ENCODE results near the gene KIF14. TPM values are rescaled to one million over a fixed set of nuclear protein-coding genes. Genes with fewer than 3 reads are reported as not detected.

Gene KIF14
- polyA plus RNA-seq, 3 donors: 0.03 to 0.18 (median 0.05) TPM

DNA sequence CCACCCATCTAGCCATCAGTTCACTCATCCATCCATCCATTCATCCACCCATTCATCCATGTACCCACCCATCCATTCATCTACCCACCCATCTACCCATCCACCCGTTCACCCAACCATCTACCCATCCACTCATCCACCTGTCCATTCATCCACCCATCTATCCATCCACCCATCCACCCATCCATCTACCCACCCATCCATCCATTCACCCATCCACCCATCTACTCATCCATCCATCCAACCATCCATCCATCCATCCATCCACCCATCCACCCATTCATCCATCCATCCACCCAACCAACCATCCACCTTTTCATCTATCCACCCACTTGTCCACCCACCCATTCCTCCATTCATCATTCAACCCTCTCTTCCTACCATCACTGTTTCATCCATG, 80.3 kb downstream of the KIF14 start:
- Mint-ChIP-seq H3K36me3 (no peaks in the 10 kb centered on the region), H3K9me3 (peaks cover 0 to 5% (median 0%) of the 10 kb centered on the region in 7 donors), H3K4me1 (peaks cover 2% of the 10 kb centered on the region), H3K27me3 (ENCODE audit: low read depth in 3 of 3) (peaks cover 0 to 4% (median 2%) of the 10 kb centered on the region in 3 donors), H3K4me3 (no peak overlapping the region), H3K27ac (no peak overlapping the region)
- 83% methylated on average over 1 of the region's 1 CpG for WGBS (ENCODE audit: insufficient coverage)
- Histone ChIP-seq H4K20me1 (ENCODE audit: insufficient read depth, low read length) (no peaks in the 10 kb centered on the region), H3K4me2 (replicated peaks; ENCODE audit: extremely low read depth, low read length, poor library complexity, severe bottlenecking) (no peak overlapping the region), H3K79me2 (ENCODE audit: insufficient read depth, low read length) (no peaks in the 10 kb centered on the region), H3K9me3 (replicated peaks in 1 of 2; ENCODE audit: control insufficient read depth in 1 of 2, insufficient read depth in 1 of 2, low read length in 2 of 2) (no peaks in the 10 kb centered on the region), H3K4me3 (replicated peaks in 1 of 3; ENCODE audit: low read depth in 2 of 3, low read length in 3 of 3) (no peak overlapping the region), H3K27me3 (ENCODE audit: control insufficient read depth in 2 of 2, insufficient read depth in 2 of 2, low read length in 2 of 2) (no peaks in the 10 kb centered on the region), H2AFZ (ENCODE audit: insufficient read depth, low read depth, low read length, poor library complexity, severe bottlenecking) (no peak overlapping the region), H3K36me3 (replicated peaks in 1 of 2; ENCODE audit: control insufficient read depth in 1 of 2, insufficient read depth in 2 of 2, low read length in 2 of 2) (no peaks in the 10 kb centered on the region), H3K4me1 (ENCODE audit: control insufficient read depth in 1 of 2, insufficient read depth in 2 of 2, low read length in 2 of 2) (no peaks in the 10 kb centered on the region), H3K27ac (ENCODE audit: low read depth in 1 of 2, low read length in 2 of 2) (no peak overlapping the region), H3K9ac (ENCODE audit: insufficient read depth, low read length, poor library complexity, severe bottlenecking) (no peak overlapping the region)
- intact Hi-C loops (cut with micrococcal nuclease): no loop called here
- no peak for DNase-seq
- TF ChIP-seq, protein P1, sequence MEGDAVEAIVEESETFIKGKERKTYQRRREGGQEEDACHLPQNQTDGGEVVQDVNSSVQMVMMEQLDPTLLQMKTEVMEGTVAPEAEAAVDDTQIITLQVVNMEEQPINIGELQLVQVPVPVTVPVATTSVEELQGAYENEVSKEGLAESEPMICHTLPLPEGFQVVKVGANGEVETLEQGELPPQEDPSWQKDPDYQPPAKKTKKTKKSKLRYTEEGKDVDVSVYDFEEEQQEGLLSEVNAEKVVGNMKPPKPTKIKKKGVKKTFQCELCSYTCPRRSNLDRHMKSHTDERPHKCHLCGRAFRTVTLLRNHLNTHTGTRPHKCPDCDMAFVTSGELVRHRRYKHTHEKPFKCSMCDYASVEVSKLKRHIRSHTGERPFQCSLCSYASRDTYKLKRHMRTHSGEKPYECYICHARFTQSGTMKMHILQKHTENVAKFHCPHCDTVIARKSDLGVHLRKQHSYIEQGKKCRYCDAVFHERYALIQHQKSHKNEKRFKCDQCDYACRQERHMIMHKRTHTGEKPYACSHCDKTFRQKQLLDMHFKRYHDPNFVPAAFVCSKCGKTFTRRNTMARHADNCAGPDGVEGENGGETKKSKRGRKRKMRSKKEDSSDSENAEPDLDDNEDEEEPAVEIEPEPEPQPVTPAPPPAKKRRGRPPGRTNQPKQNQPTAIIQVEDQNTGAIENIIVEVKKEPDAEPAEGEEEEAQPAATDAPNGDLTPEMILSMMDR (IDR thresholded peaks at IDR 0.05): no peak

DNA sequence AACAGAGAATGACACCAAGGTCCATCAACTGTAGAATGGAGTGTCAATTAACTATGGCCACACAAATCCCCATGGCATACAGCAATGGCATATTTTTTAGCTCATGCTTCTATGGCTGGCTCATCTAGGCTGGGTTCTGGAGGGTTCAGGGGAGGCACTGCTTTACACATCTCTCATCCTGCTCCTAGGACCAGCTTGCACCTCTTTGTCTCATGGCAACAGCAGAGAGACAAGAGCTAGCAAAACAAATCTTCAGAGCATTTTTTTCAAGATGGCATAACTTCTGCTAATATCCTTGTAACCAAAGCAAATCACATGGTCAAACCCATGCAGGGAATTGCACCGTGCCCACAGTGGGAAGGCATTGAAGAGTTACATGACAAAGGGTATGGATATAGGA, 82.4 kb downstream of the KIF14 start:
- H3K4me1 ChIP-seq (ENCODE audit: control insufficient read depth in 1 of 2, insufficient read depth in 2 of 2, low read length in 2 of 2): no peaks in the 10 kb centered on the region
- H3K9ac ChIP-seq (ENCODE audit: insufficient read depth, low read length, poor library complexity, severe bottlenecking): no peak overlapping the region
- H3K4me3 Mint-ChIP-seq: no peak overlapping the region
- no peaks in the 10 kb centered on the region for H3K9me3 ChIP-seq (replicated peaks in 1 of 2; ENCODE audit: control insufficient read depth in 1 of 2, insufficient read depth in 1 of 2, low read length in 2 of 2)
- no peak overlapping the region for H3K27ac Mint-ChIP-seq
- no peaks in the 10 kb centered on the region for H3K36me3 Mint-ChIP-seq
- no peaks in the 10 kb centered on the region for H3K27me3 ChIP-seq (ENCODE audit: control insufficient read depth in 2 of 2, insufficient read depth in 2 of 2, low read length in 2 of 2)
- no peak overlapping the region for H3K27ac ChIP-seq (ENCODE audit: low read depth in 1 of 2, low read length in 2 of 2)
- no peaks in the 10 kb centered on the region for H4K20me1 ChIP-seq (ENCODE audit: insufficient read depth, low read length)
- no peaks in the 10 kb centered on the region for H3K4me1 Mint-ChIP-seq
- peaks cover 0 to 4% (median 1%) of the 10 kb centered on the region in 3 donors for H3K27me3 Mint-ChIP-seq (ENCODE audit: low read depth in 3 of 3)
- no peak overlapping the region for H3K4me3 ChIP-seq (replicated peaks in 1 of 3; ENCODE audit: low read depth in 2 of 3, low read length in 3 of 3)
- no peaks in the 10 kb centered on the region for H3K79me2 ChIP-seq (ENCODE audit: insufficient read depth, low read length)
- H3K4me2 ChIP-seq (replicated peaks; ENCODE audit: extremely low read depth, low read length, poor library complexity, severe bottlenecking): no peak overlapping the region
- H2AFZ ChIP-seq (ENCODE audit: insufficient read depth, low read depth, low read length, poor library complexity, severe bottlenecking): no peak overlapping the region
- H3K36me3 ChIP-seq (replicated peaks in 1 of 2; ENCODE audit: control insufficient read depth in 1 of 2, insufficient read depth in 2 of 2, low read length in 2 of 2): no peaks in the 10 kb centered on the region
- peaks cover 0 to 5% (median 0%) of the 10 kb centered on the region in 7 donors for H3K9me3 Mint-ChIP-seq
- no peak for DNase-seq
- intact Hi-C loops (cut with micrococcal nuclease): no loop called here
- whole genome bisulfite sequencing (ENCODE audit: insufficient coverage): no CpG with 5 or more reads among the region's 1 CpG
- TF ChIP-seq, protein P1 (IDR thresholded peaks at IDR 0.05): no peak

Measured in CD14-positive monocyte (primary cell).